K562 (cell line): ENCODE data around the gene C1QTNF8. TPM values are rescaled to one million over a fixed set of nuclear protein-coding genes. Genes with fewer than 3 reads are reported as not detected.

Experiments used
- ATAC-seq: fragments of 200-7000 bp; cut with Tn5 transposase; 3 replicates; pipeline ENCODE4 v1.9.1; 2020; ENCODE audit warnings: moderate library complexity
- BruUV-seq: library from RNA; stranded (reverse); fragments of 400-500 nt; replicated peaks from 2 replicates; lab custom pipeline; 2021; lab: Mats Ljungman, UMichigan
- CTCF ChIA-PET: fragments of 300-600 bp; formaldehyde crosslinking; extraction: SDS; loops from one replicate; lab custom pipeline; 2021; ENCODE audit warnings: low intra/inter-chr PET ratio; lab: Yijun Ruan, JAX
- POLR2A ChIA-PET: fragments of 300-600, 350-650 bp; sonication (Branson Sonifier 250); formaldehyde crosslinking; extraction: SDS; loops from one replicate; lab custom pipeline; 2021; ENCODE audit warnings: antibody characterized with exemption, inconsistent platforms; lab: Yijun Ruan, JAX
- DNase-seq, 4 experiments: peaks; one replicate each; pipeline versions ENCODE4 v3.0.0 to v3.0.0-alpha.2; 2011 to 2018; ENCODE audit warnings: low spot score in 3 of 4, mixed read lengths in 3 of 4; ENCODE audit errors: extremely low read depth in 1 of 4
- FAIRE-seq: peaks from 2 replicates; lab custom pipeline; 2011; peaks lifted over from hg19 to GRCh38; lab: Jason Lieb, UNC
- H2AFZ ChIP-seq: 2 replicates; pipeline ENCODE4 v1.6.0; 2011; ENCODE audit warnings: low read depth, low read length, control low read depth, inconsistent platforms
- H3K27ac ChIP-seq: fragments of 200-600 bp; 3 replicates; pipeline ENCODE4 v1.8.0; 2011; ENCODE audit warnings: low read depth, mild to moderate bottlenecking, control low read depth, inconsistent platforms, low read length, moderate library complexity, mixed read lengths; ENCODE audit errors: extremely low read depth
- H3K27me3 ChIP-seq, 2 experiments: fragments of 300-600 bp in 1 of 2; 2 replicates in 1 of 2; 3 replicates in 1 of 2; pipeline versions ENCODE4 v1.6.0 to v1.8.0; 2011; ENCODE audit warnings: inconsistent platforms in 2 of 2, low read length in 2 of 2, mild to moderate bottlenecking in 1 of 2, mixed read lengths in 1 of 2, moderate library complexity in 1 of 2; ENCODE audit not compliant: control insufficient read depth in 2 of 2, insufficient read depth in 2 of 2
- H3K36me3 ChIP-seq: fragments of 300-600 bp; 3 replicates; pipeline ENCODE4 v1.8.0; 2011; ENCODE audit warnings: mild to moderate bottlenecking, low read length, inconsistent platforms; ENCODE audit not compliant: control insufficient read depth, insufficient read depth
- H3K4me1 ChIP-seq, 2 experiments: fragments of 200-600 bp in 1 of 2; replicated peaks in 1 of 2; 2 replicates in 1 of 2; 3 replicates in 1 of 2; pipeline versions ENCODE4 v1.5.1 to v1.8.0; 2011; ENCODE audit warnings: inconsistent platforms in 2 of 2, low read length in 2 of 2, mild to moderate bottlenecking in 1 of 2, mixed read lengths in 1 of 2, moderate library complexity in 1 of 2; ENCODE audit not compliant: control insufficient read depth in 2 of 2, insufficient read depth in 2 of 2
- H3K4me2 ChIP-seq: 2 replicates; pipeline ENCODE4 v1.6.1; 2011; ENCODE audit warnings: low read length, control low read depth, inconsistent platforms, mixed read lengths; ENCODE audit not compliant: insufficient read depth
- H3K4me3 ChIP-seq: fragments of 200-600 bp; sonication (generic), shearing (Covaris generic); 2 replicates; pipeline ENCODE4 v1.5.1; 2016; ENCODE audit warnings: control low read depth, inconsistent platforms
- H3K79me2 ChIP-seq: fragments of 200-600 bp; 3 replicates; pipeline ENCODE4 v1.8.0; 2011; ENCODE audit warnings: low read length, inconsistent platforms; ENCODE audit not compliant: control insufficient read depth, insufficient read depth
- H3K9ac ChIP-seq, 2 experiments: 2 replicates each; pipeline versions ENCODE4 v1.6.0 to v1.6.1; 2011; ENCODE audit warnings: low read depth in 2 of 2, low read length in 2 of 2, control low read depth in 1 of 2, inconsistent platforms in 1 of 2, mild to moderate bottlenecking in 1 of 2, mixed read lengths in 1 of 2; ENCODE audit not compliant: insufficient read depth in 1 of 2
- H3K9me1 ChIP-seq: one replicate; pipeline ENCODE4 v1.6.0; 2011; ENCODE audit warnings: inconsistent platforms, mild to moderate bottlenecking, low read length, moderate library complexity; ENCODE audit not compliant: control insufficient read depth, insufficient read depth
- H3K9me3 ChIP-seq: replicated peaks from 2 replicates; pipeline ENCODE4 v1.5.1; 2011; ENCODE audit warnings: low read depth, low read length, inconsistent platforms; ENCODE audit not compliant: control insufficient read depth, insufficient read depth
- H4K20me1 ChIP-seq: replicated peaks from 2 replicates; pipeline ENCODE4 v1.6.1; 2011; ENCODE audit warnings: low read length, inconsistent platforms, mixed read lengths; ENCODE audit not compliant: control insufficient read depth, insufficient read depth
- BHLHE40 ChIP-seq: IDR thresholded peaks from 2 replicates; pipeline ENCODE4 v1.6.1; 2011; ENCODE audit warnings: low read length, improper control_type of control experiment
- CEBPG ChIP-seq, 3 experiments: fragments of 200-800 bp in 1 of 3; sonication (Bioruptor generic) in 1 of 3; sonication (generic) in 1 of 3; formaldehyde crosslinking in 1 of 3; IDR thresholded peaks in 2 of 3; conservative IDR thresholded peaks in 1 of 3; 2 replicates each; pipeline versions ENCODE4 v1.6.1 to v1.8.0; 2016 to 2022; ENCODE audit warnings: missing compliant biosample characterization in 2 of 3, missing genetic modification characterization in 2 of 3, mild to moderate bottlenecking in 1 of 3, missing genetic modification reagents in 1 of 3
- CHCHD3 ChIP-seq: fragments of 250-450 bp; sonication (Bioruptor Pico); IDR thresholded peaks from 2 replicates; pipeline ENCODE4 v2.1.2; 2022; ENCODE audit warnings: mild to moderate bottlenecking
- EHMT2 ChIP-seq: fragments of 450-650 bp; IDR thresholded peaks from 2 replicates; pipeline ENCODE4 v1.6.1; 2018; ENCODE audit warnings: antibody characterized with exemption
- EP400 ChIP-seq: fragments of 450-650 bp; IDR thresholded peaks from 2 replicates; pipeline ENCODE4 v1.6.1; 2017; ENCODE audit warnings: antibody characterized with exemption, mild to moderate bottlenecking, moderate library complexity
- ERF ChIP-seq: fragments of 450-650 bp; formaldehyde crosslinking; IDR thresholded peaks from 2 replicates; pipeline ENCODE4 v1.4.0; 2020; ENCODE audit warnings: mild to moderate bottlenecking, mixed read lengths
- HES1 ChIP-seq: fragments of 450-650 bp; IDR thresholded peaks from 2 replicates; pipeline ENCODE4 v1.6.1; 2016; ENCODE audit warnings: low read depth, mild to moderate bottlenecking, moderate library complexity
- KAT8 ChIP-seq: fragments of 450-650 bp; IDR thresholded peaks from 2 replicates; pipeline ENCODE4 v1.6.1; 2016; ENCODE audit warnings: low read depth, mild to moderate bottlenecking
- RERE ChIP-seq: sonication (generic); formaldehyde crosslinking; IDR thresholded peaks from 2 replicates; pipeline ENCODE4 v1.8.0; 2023; ENCODE audit warnings: missing genetic modification reagents, mild to moderate bottlenecking, borderline replicate concordance
- ZFP30 ChIP-seq: fragments of 250-450 bp; sonication (Bioruptor Pico); IDR thresholded peaks from 2 replicates; pipeline ENCODE4 v1.8.0; 2022; ENCODE audit warnings: moderate library complexity, mild to moderate bottlenecking, inconsistent platforms, borderline replicate concordance
- ZNF121 ChIP-seq: sonication (generic); formaldehyde crosslinking; conservative IDR thresholded peaks from 2 replicates; pipeline ENCODE4 v1.8.0; 2022; ENCODE audit warnings: missing genetic modification reagents
- ZNF212 ChIP-seq: fragments of 450-650 bp; formaldehyde crosslinking; IDR thresholded peaks from 2 replicates; pipeline ENCODE4 v1.4.0; 2020; ENCODE audit warnings: mild to moderate bottlenecking
- ZNF445 ChIP-seq: fragments of 250-450 bp; sonication (Bioruptor Pico); IDR thresholded peaks from 2 replicates; pipeline ENCODE4 v1.4.0; 2020; ENCODE audit warnings: low read depth, mild to moderate bottlenecking, moderate library complexity
- ZNF586 ChIP-seq: fragments of 450-650 bp; formaldehyde crosslinking; conservative IDR thresholded peaks from 2 replicates; pipeline ENCODE4 v1.4.0; 2020; ENCODE audit warnings: mild to moderate bottlenecking, moderate library complexity
- ZNF696 ChIP-seq: fragments of 250-450 bp; sonication (Bioruptor Pico); conservative IDR thresholded peaks from 2 replicates; pipeline ENCODE4 v1.4.0; 2020; ENCODE audit warnings: mild to moderate bottlenecking, moderate library complexity
- ZNF699 ChIP-seq: fragments of 250-450 bp; sonication (Bioruptor Pico); IDR thresholded peaks from 2 replicates; pipeline ENCODE4 v1.8.0; 2021; ENCODE audit warnings: mild to moderate bottlenecking, moderate library complexity; ENCODE audit not compliant: insufficient replicate concordance
- WGBS: fragments of 100-300 bp; shearing (Covaris generic); methylation state at CpG from one replicate; pipeline ENCODE4 v1.1.6; 2016; ENCODE audit warnings: low coverage, mixed read lengths; ENCODE audit not compliant: insufficient coverage; ENCODE audit errors: missing lambda C conversion rate; 5-methylcytosine and 5-hydroxymethylcytosine counted together
- in situ Hi-C: fragments of 300-500 bp; cut with MboI; formaldehyde crosslinking; loops from 4 replicates; pipeline ENCODE4 v1.15.0; 2018; ENCODE audit warnings: inconsistent platforms, mixed read lengths
- intact Hi-C: fragments of 100-400 bp; cut with micrococcal nuclease; formaldehyde crosslinking; loops from 2 replicates; pipeline ENCODE4 v1.14.2; 2022
- polyA plus RNA-seq, 8 experiments: library from polyadenylated mRNA; depleted of rRNA in 4 of 8; stranded (reverse) in 5 of 8; unstranded in 3 of 8; fragments of >200 nt; fragmentation: Nextera tagmentation in 2 of 8; fragmentation: Illumina TruSeq in 1 of 8; extraction: Ambion mirVana in 2 of 8; extraction: Trizol in 1 of 8; gene quantifications; 2 replicates each; pipeline versions ENCODE4 v1.2.1 to v1.2.3, GENCODE V29; 2011 to 2014; ENCODE audit warnings: inconsistent platforms in 1 of 8, missing spikeins in 1 of 8
- total RNA-seq, 7 experiments: library from RNA; depleted of rRNA in 6 of 7; stranded (reverse); fragments of >200 nt in 6 of 7; fragmentation: Illumina TruSeq in 2 of 7; extraction: Trizol in 2 of 7; gene quantifications; 2 replicates each; pipeline versions ENCODE4 v1.2.1 to v1.2.3, GENCODE V29; 2011 to 2021; ENCODE audit warnings: low replicate concordance in 1 of 7

C1QTNF8 gene
- total and polyA plus RNA-seq, 9 of the 15 experiments (the other 6 are each of a cell fraction or from before 2014, with no cell fraction given), result not detected

- no peak overlapping the region for H3K27ac ChIP-seq
- POLR2A ChIA-PET, result interaction anchor here (1.6 kb wide), 1 partner anchor 11 kb away, joined by 4 read pairs; no protein-coding TSS in a partner anchor
- no peaks in the 10 kb centered on the region for H3K36me3 ChIP-seq
- intact Hi-C loops (no loop called here), in situ Hi-C loops (no loop called here)
- H3K4me2 ChIP-seq, result no peak overlapping the region
- no peaks in the 10 kb centered on the region for H3K79me2 ChIP-seq
- no peak for ATAC-seq
- peaks cover 7 to 49% of the 10 kb centered on the region in 2 experiments; a peak in 4 of 5 replicates for H3K27me3 ChIP-seq
- CTCF ChIA-PET, result no interaction called here
- no peaks in the 10 kb centered on the region for H3K9me1 ChIP-seq
- FAIRE-seq, result no peak
- BruUV-seq, result no TSS peak
- H2AFZ ChIP-seq, result no peak overlapping the region
- no peak for DNase-seq
- H3K4me1 ChIP-seq, result peaks cover 0 to 26% of the 10 kb centered on the region in 2 experiments; a peak in 2 of 5 replicates
- 4% methylated on average over 22 of the region's 30 CpGs for WGBS
- peaks cover 8% of the 10 kb centered on the region for H4K20me1 ChIP-seq
- H3K4me3 ChIP-seq, result no peak overlapping the region
- H3K9me3 ChIP-seq, result no peaks in the 10 kb centered on the region
- H3K9ac ChIP-seq, result no peak overlapping the region
- TF ChIP-seq ZNF212 (CRISPR knock-in tag) (no peak), ZNF121 (CRISPR knock-in tag) (no peak), RERE (no peak), ZNF445 (CRISPR knock-in tag) (no peak), ZNF696 (CRISPR knock-in tag) (no peak), HES1 (no peak), KAT8 (no peak), EHMT2 (no peak), EP400 (no peak), ZNF586 (CRISPR knock-in tag) (no peak), ZNF699 (no peak), BHLHE40 (no peak), ERF (CRISPR knock-in tag) (no peak), CHCHD3 (CRISPR knock-in tag) (no peak), ZFP30 (no peak), CEBPG (CRISPR knock-in tag; IDR thresholded peaks at IDR 0.05) (no peak), CEBPG (tag; conservative IDR thresholded peaks at IDR 0.05 in 1 of 2, IDR thresholded peaks at IDR 0.05 in 1 of 2) (no peak)
Measured at GRCh38 chr16:1134776-1135458, 38.9 kb upstream of the C1QTNF8 start.
